Endometrial microvascular endothelial cells (primary cell): Measurements from ENCODE around the gene TRPV4. TPM values are rescaled to one million over a fixed set of nuclear protein-coding genes. Genes with fewer than 3 reads are reported as not detected.

Experiments used
- in situ Hi-C: cut with HindIII; loops from 2 replicates; pipeline ENCODE4 v1.10.0; 2017; ENCODE audit warnings: low sequenced_read_pairs, low pct_unique_long_range_greater_than_20kb; ENCODE audit errors: inconsistent ontology term
- total RNA-seq: library from RNA; depleted of rRNA; stranded (reverse); fragments of >200 nt; gene quantifications from one replicate; pipeline ENCODE4 v1.2.3, GENCODE V29; 2015; ENCODE audit errors: inconsistent ontology term

TRPV4 gene
- total RNA-seq, 1 donor from 2014 or later, result 3.3 TPM

GRCh38 chr12:109814600-109815150 is 18.5 kb downstream of the TRPV4 start:
- in situ Hi-C loops, result no loop called here

- in situ Hi-C loops, result no loop called here
These were observed 19.3 kb downstream of the TRPV4 start for GRCh38 chr12:109813810-109814416.

- in situ Hi-C loops, result no loop called here
These were observed 21.6 kb downstream of the TRPV4 start for GRCh38 chr12:109811624-109811995.

- in situ Hi-C loops, result no loop called here
These were observed 22.1 kb downstream of the TRPV4 start for GRCh38 chr12:109810954-109811623.

GRCh38 chr12:109808876-109809646 is 24.1 kb downstream of the TRPV4 start:
- in situ Hi-C loops, result no loop called here

GRCh38 chr12:109807954-109808643 is 25.1 kb downstream of the TRPV4 start:
- in situ Hi-C loops, result no loop called here

- in situ Hi-C loops, result no loop called here
These were observed 28.1 kb downstream of the TRPV4 start for GRCh38 chr12:109804820-109805761.

GRCh38 chr12:109803678-109804077 is 29.5 kb downstream of the TRPV4 start:
- in situ Hi-C loops, result no loop called here

- in situ Hi-C loops, result no loop called here
These were observed 30.4 kb downstream of the TRPV4 start for GRCh38 chr12:109802828-109803227.

GRCh38 chr12:109800536-109800935 is 32.7 kb downstream of the TRPV4 start:
- in situ Hi-C loops, result no loop called here

GRCh38 chr12:109798691-109799090 is 34.5 kb downstream of the TRPV4 start:
- in situ Hi-C loops, result loop anchor here (25.0 kb wide), 1 partner anchor 261 kb away; no protein-coding TSS in a partner anchor

GRCh38 chr12:109797905-109798669 is 35.1 kb downstream of the TRPV4 start:
- in situ Hi-C loops, result loop anchor here (25.0 kb wide), 1 partner anchor 261 kb away; no protein-coding TSS in a partner anchor

- in situ Hi-C loops, result loop anchor here (25.0 kb wide), 1 partner anchor 259 kb away; no protein-coding TSS in a partner anchor
These were observed 37.1 kb downstream of the TRPV4 start for GRCh38 chr12:109796057-109796456.

- in situ Hi-C loops, result loop anchor here (25.0 kb wide), 1 partner anchor 258 kb away; no protein-coding TSS in a partner anchor
These were observed 38.2 kb downstream of the TRPV4 start for GRCh38 chr12:109795023-109795422.

GRCh38 chr12:109793826-109794501 is 39.2 kb downstream of the TRPV4 start:
- in situ Hi-C loops, result loop anchor here (25.0 kb wide), 1 partner anchor 257 kb away; no protein-coding TSS in a partner anchor

GRCh38 chr12:109793411-109793810 is 39.8 kb downstream of the TRPV4 start:
- in situ Hi-C loops, result loop anchor here (25.0 kb wide), 1 partner anchor 256 kb away; no protein-coding TSS in a partner anchor
